GM18526 (cell line): ENCODE data around the gene MANSC1.

Experiments used
- POLR2A ChIP-seq: IDR thresholded peaks from 3 replicates; pipeline ENCODE4 v1.6.1; 2011; ENCODE audit not compliant: insufficient read length; ENCODE audit errors: extremely low read depth

MANSC1 gene

GRCh38 chr12:12305568-12306300 is 44.3 kb downstream of the MANSC1 start:
- TF ChIP-seq POLR2A, result no peak

GRCh38 chr12:12302976-12303375 is 47.1 kb downstream of the MANSC1 start:
- TF ChIP-seq POLR2A, result no peak

GRCh38 chr12:12301122-12301521 is 48.9 kb downstream of the MANSC1 start:
- no peak for TF ChIP-seq POLR2A

- TF ChIP-seq POLR2A, result no peak
These were observed 52.7 kb downstream of the MANSC1 start for GRCh38 chr12:12297201-12297830.

- no peak for TF ChIP-seq POLR2A
These were observed 55.6 kb downstream of the MANSC1 start for GRCh38 chr12:12294215-12295005.

- no peak for TF ChIP-seq POLR2A
These were observed 59.8 kb downstream of the MANSC1 start for GRCh38 chr12:12290206-12290605.

- no peak for TF ChIP-seq POLR2A
These were observed 63.6 kb downstream of the MANSC1 start for GRCh38 chr12:12286441-12286840.

GRCh38 chr12:12282761-12283425 is 67.1 kb downstream of the MANSC1 start:
- no peak for TF ChIP-seq POLR2A

GRCh38 chr12:12282202-12282601 is 67.8 kb downstream of the MANSC1 start:
- TF ChIP-seq POLR2A, result no peak

- no peak for TF ChIP-seq POLR2A
These were observed 68.9 kb downstream of the MANSC1 start for GRCh38 chr12:12281134-12281533.

GRCh38 chr12:12278899-12279298 is 71.1 kb downstream of the MANSC1 start:
- no peak for TF ChIP-seq POLR2A
